HL-60/S4 treated with phorbol 12-myristate 13-acetate at 8.2 ng/mL for 4 days and 3 days (cell line): Measurements from ENCODE around the gene GNAT3.

ENCODE experiments used
- in situ Hi-C: fragments of 300-500 bp; cut with MboI; formaldehyde crosslinking; loops from 2 replicates; pipeline ENCODE4 v1.15.0; 2022; ENCODE audit warnings: low sequenced_read_pairs

The GNAT3 gene

GRCh38 chr7:80511964-80512363 lies at the start of gene GNAT3:
GNAT3 (minus strand) TSS chr7:80512064; CDS start chr7:80511926, 138 bp downstream.
- in situ Hi-C loops, result no loop called here

- in situ Hi-C loops, result no loop called here
These were observed 46.3 kb upstream of the GNAT3 start for GRCh38 chr7:80558116-80558515.

- in situ Hi-C loops, result no loop called here
These were observed 40.3 kb upstream of the GNAT3 start for GRCh38 chr7:80552031-80552694.

GRCh38 chr7:80550005-80550404 lies 38.1 kb upstream of the GNAT3 start:
- in situ Hi-C loops, result no loop called here

GRCh38 chr7:80548840-80549530 lies 37.1 kb upstream of the GNAT3 start:
- in situ Hi-C loops, result no loop called here

- in situ Hi-C loops, result no loop called here
These were observed 30.5 kb upstream of the GNAT3 start for GRCh38 chr7:80542398-80542797.

- in situ Hi-C loops, result no loop called here
These were observed 29.0 kb upstream of the GNAT3 start for GRCh38 chr7:80540836-80541235.

DNA sequence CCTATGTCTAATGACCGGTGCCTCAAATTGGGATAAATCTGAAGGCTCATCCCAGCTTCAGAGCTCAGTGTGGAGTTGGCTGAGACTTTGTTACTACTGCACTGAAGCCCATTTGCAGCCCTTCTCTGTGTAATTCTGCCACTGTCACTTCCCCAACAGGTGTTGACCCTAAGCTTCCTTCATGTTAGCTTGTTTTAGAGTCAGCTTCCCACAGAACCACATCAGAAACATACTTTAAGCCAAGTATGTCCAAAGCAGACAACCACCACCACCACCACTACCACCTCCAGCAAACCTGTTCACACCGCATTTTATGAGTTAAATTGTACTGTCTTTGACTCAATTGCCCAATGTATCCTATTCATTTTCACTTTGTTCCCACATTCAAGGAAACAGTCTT lies 25.2 kb upstream of the GNAT3 start:
- in situ Hi-C loops, result no loop called here

GRCh38 chr7:80536426-80536825 lies 24.6 kb upstream of the GNAT3 start:
- in situ Hi-C loops, result no loop called here

- in situ Hi-C loops, result no loop called here
These were observed 21.4 kb upstream of the GNAT3 start for GRCh38 chr7:80533287-80533686.

GRCh38 chr7:80532153-80532552 lies 20.3 kb upstream of the GNAT3 start:
- in situ Hi-C loops, result no loop called here

GRCh38 chr7:80530136-80530535 lies 18.3 kb upstream of the GNAT3 start:
- in situ Hi-C loops, result no loop called here

- in situ Hi-C loops, result no loop called here
These were observed 17.5 kb upstream of the GNAT3 start for GRCh38 chr7:80529362-80529761.

DNA sequence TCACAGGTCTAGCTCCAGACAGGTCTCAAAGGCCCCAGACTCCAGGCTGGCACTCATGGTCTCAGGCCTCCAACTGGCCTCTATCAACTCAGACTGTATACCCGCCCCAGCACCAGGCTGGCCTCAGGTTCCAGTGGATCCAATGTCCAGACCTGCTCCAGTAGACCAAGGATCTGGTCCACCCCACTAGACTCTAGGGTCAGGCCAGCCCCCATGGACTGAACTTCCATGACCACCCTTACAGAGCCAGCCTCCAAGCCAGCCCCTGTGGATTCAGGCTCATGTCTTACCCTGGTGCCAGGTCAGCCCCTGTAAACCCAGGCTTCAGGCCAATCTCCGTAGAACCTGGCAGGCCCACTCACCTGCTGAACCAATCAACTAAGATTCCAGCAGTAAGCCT lies 16.8 kb upstream of the GNAT3 start:
- in situ Hi-C loops, result no loop called here

DNA sequence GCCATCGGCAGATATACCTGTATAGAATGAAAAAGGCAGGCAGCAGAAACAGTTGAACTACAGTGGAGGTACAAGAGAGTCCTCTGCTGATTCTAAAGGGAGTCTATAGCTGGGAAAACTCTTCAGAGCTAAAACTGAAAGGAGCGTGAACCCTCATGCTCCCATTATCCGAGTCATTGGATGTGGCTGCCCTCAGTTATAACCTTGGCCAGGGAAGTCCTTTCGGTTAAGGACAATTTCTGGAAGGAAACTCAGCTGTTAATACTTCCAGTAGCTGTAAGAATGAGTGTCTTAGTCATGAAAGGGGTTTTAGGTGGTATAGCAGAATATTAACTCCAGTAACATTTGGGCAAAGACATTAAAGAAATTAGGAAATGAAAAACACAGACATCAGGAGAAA lies 14.6 kb upstream of the GNAT3 start:
- in situ Hi-C loops, result no loop called here

- in situ Hi-C loops, result no loop called here
These were observed 12.8 kb upstream of the GNAT3 start for GRCh38 chr7:80524693-80525092.

GRCh38 chr7:80521809-80522208 lies 9.9 kb upstream of the GNAT3 start:
- in situ Hi-C loops, result no loop called here

GRCh38 chr7:80520199-80520598 lies 8.3 kb upstream of the GNAT3 start:
- in situ Hi-C loops, result no loop called here

GRCh38 chr7:80517282-80517747 lies 5.5 kb upstream of the GNAT3 start:
- in situ Hi-C loops, result no loop called here

DNA sequence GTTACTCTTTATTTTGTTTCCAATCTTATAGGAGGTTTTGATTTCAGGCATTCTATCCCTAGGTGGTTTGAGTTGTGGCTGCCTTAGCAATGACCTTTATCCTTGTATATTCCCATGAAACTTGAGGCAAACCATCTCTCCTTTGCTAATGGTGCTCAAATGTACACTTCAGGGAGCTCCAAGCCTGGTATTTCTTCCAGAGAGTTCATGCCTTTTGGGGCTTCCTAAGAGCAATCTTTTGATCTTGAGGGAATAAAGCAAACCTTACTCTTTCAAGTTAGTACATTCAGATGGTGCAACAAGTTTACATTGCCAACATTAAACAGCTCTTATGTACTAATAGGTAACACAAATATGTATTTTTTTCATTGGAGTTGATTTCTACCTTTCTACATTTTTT lies 3.4 kb upstream of the GNAT3 start:
- in situ Hi-C loops, result no loop called here

DNA sequence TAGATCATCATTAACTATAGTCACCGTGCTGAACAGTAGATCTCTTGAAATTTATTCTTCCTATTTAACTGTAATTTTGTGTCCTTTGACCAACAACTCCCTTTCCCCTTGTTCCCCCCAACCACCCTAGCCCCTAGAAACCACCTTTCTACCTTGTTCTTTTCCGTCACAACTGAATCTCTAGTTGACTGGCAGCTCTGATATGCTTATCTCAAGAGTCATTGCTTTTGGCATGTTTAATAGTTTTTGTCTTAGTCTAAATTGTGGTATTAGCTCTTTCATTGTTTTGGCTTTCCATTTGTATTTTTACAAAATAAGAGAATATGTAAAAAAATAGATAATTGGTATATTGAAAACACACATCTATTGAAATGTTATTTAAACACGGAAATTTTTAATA lies 1.8 kb downstream of the GNAT3 start:
- in situ Hi-C loops, result no loop called here

GRCh38 chr7:80508440-80508839 lies 3.4 kb downstream of the GNAT3 start:
- in situ Hi-C loops, result no loop called here
